ENCODE data around the gene KIF1B. TPM values are rescaled to one million over a fixed set of nuclear protein-coding genes. Genes with fewer than 3 reads are reported as not detected.

The KIF1B gene
- 15.1 and 23.0 TPM in 2 replicates for total RNA-seq

GRCh38 chr1:10209905-10210810 is at the start of gene KIF1B:
Gene KIF1B (plus strand): TSS chr1:10210570. CDS start chr1:10232329, 21,759 bp downstream.

GRCh38 chr1:10398734-10399443 is 188.5 kb downstream of the KIF1B start, which contains the start of gene PGD:
Gene PGD (plus strand): TSS chr1:10399064. CDS start chr1:10399118, 54 bp downstream.

GRCh38 chr1:10430216-10431069 is 220.1 kb downstream of the KIF1B start, which contains the start of gene CENPS:
Gene CENPS (plus strand): TSS chr1:10430433. CDS start chr1:10430518, 85 bp downstream.

Other genes starting within 250 kb of the KIF1B start
- gene RBP7, start 213.3 kb upstream of the KIF1B start, total RNA-seq: 0.78 TPM in 1 of 2 replicates, not detected in the other
- gene UBE4B, start 177.6 kb upstream of the KIF1B start, total RNA-seq: 28.1 and 32.6 TPM in 2 replicates
- 190 and 222 TPM in 2 replicates for gene PGD, start 188.5 kb downstream of the KIF1B start, total RNA-seq
- 10.2 and 14.5 TPM in 2 replicates for gene CENPS, start 219.9 kb downstream of the KIF1B start, total RNA-seq
- 0.78 TPM in 1 of 2 replicates, not detected in the other for gene CORT, start 239.5 kb downstream of the KIF1B start, total RNA-seq